HepG2 (cell line): Measurements from ENCODE around the gene ACYP2. TPM values are rescaled to one million over a fixed set of nuclear protein-coding genes. Genes with fewer than 3 reads are reported as not detected.

ENCODE experiments used
- FOXK2 ChIP-seq: fragments of 450-650 bp; IDR thresholded peaks from 2 replicates; pipeline ENCODE4 v1.6.1; 2016
- FOXP4 ChIP-seq: sonication (generic); formaldehyde crosslinking; IDR thresholded peaks from 2 replicates; pipeline ENCODE4 v1.4.0; 2020; ENCODE audit warnings: missing genetic modification reagents
- HDAC2 ChIP-seq: sonication (generic); formaldehyde crosslinking; IDR thresholded peaks from 2 replicates; pipeline ENCODE4 v1.4.0; 2020; ENCODE audit warnings: missing genetic modification reagents
- HIC2 ChIP-seq: sonication (generic); formaldehyde crosslinking; IDR thresholded peaks from 2 replicates; pipeline ENCODE4 v1.9.0; 2022; ENCODE audit warnings: low read depth, missing genetic modification reagents
- MEIS2 ChIP-seq: sonication (generic); formaldehyde crosslinking; IDR thresholded peaks from 2 replicates; pipeline ENCODE4 v1.9.0; 2021; ENCODE audit warnings: mild to moderate bottlenecking, missing genetic modification reagents
- SALL2 ChIP-seq: sonication (generic); formaldehyde crosslinking; IDR thresholded peaks from 2 replicates; pipeline ENCODE4 v1.8.1; 2023; ENCODE audit warnings: mild to moderate bottlenecking, missing genetic modification reagents, inconsistent platforms
- SOX13 ChIP-seq, 3 experiments: fragments of 450-650 bp in 1 of 3; sonication (generic) in 1 of 3; formaldehyde crosslinking in 1 of 3; IDR thresholded peaks in 2 of 3; conservative IDR thresholded peaks in 1 of 3; 2 replicates each; pipeline versions ENCODE4 v1.5.0 to v1.6.1; 2016 to 2020; ENCODE audit warnings: antibody characterized with exemption in 1 of 3, mild to moderate bottlenecking in 1 of 3, missing compliant biosample characterization in 1 of 3, missing genetic modification reagents in 1 of 3, moderate library complexity in 1 of 3
- YY1 ChIP-seq: IDR thresholded peaks from 2 replicates; pipeline ENCODE4 v1.6.1; 2011; ENCODE audit warnings: low read length, low read depth, moderate library complexity, mild to moderate bottlenecking; ENCODE audit not compliant: insufficient read depth, insufficient replicate concordance
- ZHX2 ChIP-seq, 2 experiments: sonication (generic) in 1 of 2; formaldehyde crosslinking in 1 of 2; IDR thresholded peaks; 2 replicates each; pipeline versions ENCODE4 v1.6.1 to v1.9.0; 2014 to 2022; ENCODE audit warnings: antibody characterized with exemption in 1 of 2, borderline replicate concordance in 1 of 2, inconsistent platforms in 1 of 2, low read depth in 1 of 2, missing genetic modification reagents in 1 of 2
- ZMAT5 ChIP-seq: sonication (generic); formaldehyde crosslinking; IDR thresholded peaks from 2 replicates; pipeline ENCODE4 v1.5.0; 2020; ENCODE audit warnings: mild to moderate bottlenecking, low read depth, missing genetic modification reagents, borderline replicate concordance
- ZNF160 ChIP-seq: sonication (generic); formaldehyde crosslinking; IDR thresholded peaks from 2 replicates; pipeline ENCODE4 v1.8.0; 2022; ENCODE audit warnings: mild to moderate bottlenecking, inconsistent platforms, missing genetic modification reagents
- ZNF256 ChIP-seq: sonication (generic); formaldehyde crosslinking; conservative IDR thresholded peaks from 2 replicates; pipeline ENCODE4 v1.4.0; 2020; ENCODE audit warnings: missing genetic modification reagents
- ZNF503 ChIP-seq: sonication (generic); formaldehyde crosslinking; IDR thresholded peaks from 2 replicates; pipeline ENCODE4 v1.4.0; 2020; ENCODE audit warnings: missing genetic modification reagents
- ZNF564 ChIP-seq: sonication (generic); formaldehyde crosslinking; IDR thresholded peaks from 2 replicates; pipeline ENCODE4 v1.8.1; 2023; ENCODE audit warnings: mild to moderate bottlenecking, missing genetic modification reagents
- ZNF703 ChIP-seq: sonication (generic); formaldehyde crosslinking; IDR thresholded peaks from 2 replicates; pipeline ENCODE4 v1.5.1; 2020; ENCODE audit warnings: missing genetic modification reagents, mild to moderate bottlenecking, moderate library complexity, borderline replicate concordance
- polyA plus RNA-seq, 8 experiments: library from polyadenylated mRNA; depleted of rRNA in 3 of 8; stranded (reverse) in 7 of 8; unstranded in 1 of 8; fragments of >200 nt; fragmentation: Illumina TruSeq in 4 of 8; extraction: Trizol in 4 of 8; gene quantifications; 2 replicates each; pipeline versions ENCODE4 v1.2.1 to v1.2.3, GENCODE V29; 2011 to 2016; ENCODE audit warnings: low read depth in 4 of 8, missing spikeins in 1 of 8, mixed read lengths in 1 of 8; ENCODE audit not compliant: insufficient read depth in 1 of 8
- total RNA-seq, 5 experiments: library from RNA; depleted of rRNA; stranded (reverse); fragments of >200 nt; fragmentation: Illumina TruSeq; extraction: Trizol; gene quantifications; 2 replicates each; pipeline ENCODE4 v1.2.3, GENCODE V29; 2016; ENCODE audit warnings: low read depth in 1 of 5

Gene ACYP2
- total and polyA plus RNA-seq, 2 of the 13 experiments (the other 11 are each of a cell fraction or from before 2014, with no cell fraction given), result 12.3 to 12.7 TPM

GRCh38 chr2:54329482-54330161 is 214.2 kb downstream of the ACYP2 start (continued):
- TF ChIP-seq ZMAT5 (CRISPR knock-in tag), result no peak
- no peak for TF ChIP-seq HIC2 (CRISPR knock-in tag)
- 0 out of 2 replicates have a peak, but pooled peaks have one; percentile 23 for TF ChIP-seq ZHX2 (IDR thresholded peaks at IDR 0.05; ENCODE audit: low read depth)
- TF ChIP-seq ZHX2 (CRISPR knock-in tag; IDR thresholded peaks at IDR 0.05; ENCODE audit: borderline replicate concordance), result no peak
- TF ChIP-seq SALL2, result no peak
- TF ChIP-seq ZNF160 (CRISPR knock-in tag), result no peak
- TF ChIP-seq HDAC2 (CRISPR knock-in tag), result no peak
- TF ChIP-seq SOX13 (IDR thresholded peaks at IDR 0.05), result no peak
- TF ChIP-seq SOX13 (CRISPR knock-in tag; conservative IDR thresholded peaks at IDR 0.05 in 1 of 2, IDR thresholded peaks at IDR 0.05 in 1 of 2), result peak in 1 of 2 experiments; percentile 53; a peak in 1 of 4 replicates
- TF ChIP-seq FOXK2, result peak; percentile 44; the same call in 1 of the 2 replicates
- TF ChIP-seq MEIS2 (CRISPR knock-in tag), result no peak
- TF ChIP-seq ZNF564 (CRISPR knock-in tag), result no peak
- TF ChIP-seq YY1, result peak; percentile 6
- TF ChIP-seq ZNF503 (CRISPR knock-in tag), result 0 out of 2 replicates have a peak, but pooled peaks have one; percentile 20
- TF ChIP-seq ZNF703, result no peak
- peak; percentile 72; the same call in 1 of the 2 replicates for TF ChIP-seq ZNF256 (CRISPR knock-in tag)
- peak; percentile 35; the same call in 1 of the 2 replicates for TF ChIP-seq FOXP4 (CRISPR knock-in tag)
